Epithelial cell of prostate (primary cell): Measurements from ENCODE around the gene SGCE.
A peak's percentile ranks its signal among the peaks of the same experiment; 100 is the strongest.

Experiments used
- DNase-seq: peaks from one replicate; pipeline ENCODE4 v3.0.0-alpha.2; 2011; ENCODE audit warnings: low read depth, low spot score
- H3K27ac ChIP-seq: fragments of 450-650 bp; 2 replicates; pipeline ENCODE4 v1.5.1; 2017; ENCODE audit warnings: mild to moderate bottlenecking

Gene SGCE

DNA sequence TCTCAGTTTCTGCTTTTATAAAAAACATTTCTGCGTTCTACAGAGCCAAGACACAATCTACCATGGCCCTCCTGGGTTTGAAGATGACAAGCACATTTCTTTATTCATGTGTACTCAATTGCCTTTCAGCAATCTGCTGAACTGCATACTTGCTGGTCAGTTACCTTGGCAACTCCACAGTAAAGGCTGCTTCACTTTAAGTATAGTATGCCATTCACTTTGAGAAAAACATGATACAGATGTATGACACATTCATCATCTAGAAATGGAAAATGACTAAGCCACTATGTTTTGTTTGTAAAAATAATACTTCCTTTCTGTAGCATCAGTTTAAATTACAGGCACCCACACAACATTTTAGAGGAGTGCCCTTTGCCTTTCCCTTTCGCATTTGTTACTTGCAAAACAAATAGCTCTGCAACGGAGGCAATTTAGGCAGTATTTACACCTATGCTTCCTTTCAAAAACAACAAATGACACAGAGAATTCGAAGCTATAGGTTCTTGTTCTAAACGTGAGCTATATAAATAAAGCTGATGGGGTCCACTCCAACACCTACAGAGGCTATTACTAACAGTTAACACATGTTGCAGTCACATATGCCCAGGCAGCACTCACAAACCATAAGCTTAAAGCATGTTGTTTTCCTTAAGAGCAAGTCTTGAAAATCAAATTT is 23.5 kb downstream of the SGCE start:
- peak; percentile 46 for DNase-seq
- no peak overlapping the region for H3K27ac ChIP-seq

DNA sequence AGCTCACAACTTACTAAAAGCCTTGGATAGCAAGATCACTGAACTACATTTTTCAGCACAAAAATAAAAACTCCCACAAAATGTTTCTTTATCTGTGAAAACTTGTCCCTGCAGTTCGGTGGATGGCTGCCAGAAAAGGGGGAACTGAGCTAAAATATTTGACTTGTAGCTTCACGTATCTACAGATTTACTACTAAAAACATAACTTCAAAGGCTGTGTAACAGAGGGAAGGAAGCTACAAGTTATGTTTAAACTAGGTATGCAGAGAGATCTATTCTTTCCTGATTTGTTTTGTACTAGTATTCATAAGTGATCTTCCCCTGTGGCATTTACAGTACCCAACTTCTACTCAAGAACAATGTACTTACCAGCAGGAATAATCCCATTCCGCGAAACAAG is 25.1 kb downstream of the SGCE start:
- no peak for DNase-seq

DNA sequence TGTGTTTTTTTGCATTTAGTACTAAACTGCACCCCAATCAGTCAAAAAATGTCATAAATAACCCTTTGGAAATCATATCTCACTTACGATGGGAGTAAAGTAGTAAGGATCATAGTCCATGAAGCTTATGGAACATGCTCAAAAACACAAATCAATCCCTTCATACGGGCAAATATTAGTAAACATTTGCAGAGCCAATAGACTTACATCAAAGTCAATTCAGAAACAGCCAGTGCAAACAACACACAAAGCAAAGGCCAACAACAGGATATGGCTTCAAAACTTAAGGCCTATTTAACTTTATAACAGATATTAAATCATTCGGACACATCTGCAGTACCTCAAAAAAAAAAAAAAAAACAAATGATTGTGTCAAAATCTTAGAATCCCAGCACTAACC is 32.1 kb downstream of the SGCE start:
- no peak for DNase-seq
- no peak overlapping the region for H3K27ac ChIP-seq

More for the DNA sequence above, 25.1 kb downstream of the SGCE start:
- no peak overlapping the region for H3K27ac ChIP-seq

DNA sequence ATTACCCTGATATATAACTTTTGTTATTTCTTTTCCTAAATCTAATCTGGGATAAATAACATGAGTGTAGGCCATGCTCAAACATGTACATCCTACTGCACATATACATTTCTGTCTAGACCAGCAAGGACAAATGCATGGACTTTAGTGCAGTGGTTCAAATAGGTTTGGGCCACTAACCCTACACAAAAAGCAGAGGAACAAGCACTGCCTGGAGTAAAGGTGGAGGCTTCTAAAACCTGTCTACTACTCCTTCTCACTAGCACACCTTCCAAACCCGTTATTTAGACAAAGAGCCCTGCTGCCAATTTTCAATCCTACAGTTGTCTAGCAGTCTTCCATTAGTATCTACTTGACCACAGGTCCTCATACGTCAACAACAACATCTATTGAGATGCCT is 34.8 kb downstream of the SGCE start:
- no peak overlapping the region for H3K27ac ChIP-seq
- DNase-seq: no peak

DNA sequence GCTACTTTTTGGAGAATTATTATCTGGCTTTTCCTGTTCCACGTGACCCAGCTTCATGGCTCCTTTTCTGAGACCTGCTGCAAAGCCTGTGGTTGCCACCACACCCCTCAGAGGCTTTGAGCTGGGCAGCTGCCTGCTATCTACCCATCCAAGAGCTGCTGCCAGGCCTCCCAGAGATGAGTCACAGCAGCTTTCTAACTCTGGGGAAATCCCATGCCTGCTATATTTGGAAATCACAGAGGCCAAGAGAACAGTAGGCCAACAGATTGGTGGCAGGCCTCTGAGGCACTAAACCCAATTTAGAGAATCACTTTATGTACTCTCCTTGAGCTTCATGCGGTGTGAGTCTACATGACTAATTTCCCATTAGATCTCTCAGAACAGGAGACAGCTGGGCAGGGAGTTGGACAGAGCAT is 35.2 kb downstream of the SGCE start:
- peak; percentile 82 for DNase-seq
- H3K27ac ChIP-seq: no peak overlapping the region

DNA sequence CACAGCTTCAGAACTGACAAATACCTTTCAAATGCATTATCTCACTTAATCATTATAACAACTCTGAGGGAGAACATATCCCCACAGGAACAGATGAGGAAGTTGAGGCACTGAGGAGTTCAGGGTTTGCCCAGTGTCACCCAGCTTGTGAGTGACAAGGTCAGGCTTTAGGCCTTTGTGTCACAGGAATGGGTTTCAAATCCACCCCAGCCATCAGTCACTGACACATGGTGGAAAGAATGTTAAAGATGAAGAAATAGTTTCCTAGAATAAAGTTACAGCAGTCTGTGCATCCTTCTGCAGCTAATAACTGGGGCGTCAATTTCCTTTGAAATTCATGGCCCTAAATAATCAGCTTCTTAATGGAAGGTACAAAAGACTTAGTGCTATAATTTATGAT is 37.8 kb downstream of the SGCE start:
- H3K27ac ChIP-seq: no peak overlapping the region
- no peak for DNase-seq

DNA sequence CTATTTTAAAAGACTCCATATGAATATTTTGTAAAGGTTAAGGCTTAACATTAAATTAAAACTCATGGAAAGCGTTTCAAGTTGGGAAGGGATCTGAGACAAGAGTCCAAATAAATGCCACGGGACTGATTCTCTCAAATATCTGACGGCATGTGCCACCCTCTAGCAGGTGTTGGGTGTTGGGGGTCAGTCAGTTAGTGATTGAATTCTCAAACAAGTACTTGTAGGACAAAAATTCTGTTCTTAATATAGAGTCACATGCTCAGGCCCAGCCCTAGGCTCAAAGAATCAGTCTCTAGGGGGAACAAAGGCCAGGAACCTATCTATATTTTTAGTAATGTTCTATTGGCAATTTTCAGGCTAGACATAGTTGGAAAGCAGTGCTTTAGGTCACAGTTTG is 39.1 kb downstream of the SGCE start:
- DNase-seq: no peak
- H3K27ac ChIP-seq: no peak overlapping the region

DNA sequence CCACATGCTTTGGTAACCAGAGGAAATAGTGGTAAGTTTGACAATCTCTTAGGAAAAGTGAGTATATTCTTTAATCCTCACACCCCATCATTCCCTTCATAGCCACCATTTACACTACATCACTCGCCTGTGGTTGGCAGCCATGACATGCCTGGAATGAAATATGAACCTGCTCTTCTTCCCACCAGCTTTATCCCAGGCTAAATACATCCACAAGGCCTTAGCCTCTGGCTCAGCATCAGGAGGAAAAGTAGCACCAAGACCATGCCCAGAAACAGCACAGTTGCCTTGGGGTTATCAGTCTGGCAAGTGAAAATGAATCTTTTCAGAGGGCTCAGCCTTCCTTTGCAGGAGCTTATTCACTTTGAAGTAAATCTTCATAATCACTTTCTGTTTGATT is 40.3 kb downstream of the SGCE start:
- no peak for DNase-seq

DNA sequence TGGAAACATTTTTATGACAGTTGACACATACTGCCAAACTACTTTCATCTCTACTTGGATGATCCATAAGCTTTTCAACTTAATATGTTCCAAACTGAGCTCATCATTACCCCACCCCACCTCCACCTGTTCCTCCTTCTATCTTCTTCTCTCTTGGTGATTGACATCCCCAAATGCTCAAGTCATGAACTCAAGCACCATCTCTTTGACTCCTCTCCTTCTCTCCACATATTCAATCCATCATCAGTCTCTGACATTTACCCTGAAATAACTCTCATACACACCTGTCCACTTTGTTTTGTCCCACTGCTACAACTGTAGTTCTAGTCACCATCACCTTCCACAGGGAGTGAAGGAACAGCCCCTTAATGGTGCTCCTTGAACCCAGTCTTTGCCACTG is 43.3 kb downstream of the SGCE start:
- no peak overlapping the region for H3K27ac ChIP-seq
- DNase-seq: no peak

More for the DNA sequence above, 40.3 kb downstream of the SGCE start:
- no peak overlapping the region for H3K27ac ChIP-seq

DNA sequence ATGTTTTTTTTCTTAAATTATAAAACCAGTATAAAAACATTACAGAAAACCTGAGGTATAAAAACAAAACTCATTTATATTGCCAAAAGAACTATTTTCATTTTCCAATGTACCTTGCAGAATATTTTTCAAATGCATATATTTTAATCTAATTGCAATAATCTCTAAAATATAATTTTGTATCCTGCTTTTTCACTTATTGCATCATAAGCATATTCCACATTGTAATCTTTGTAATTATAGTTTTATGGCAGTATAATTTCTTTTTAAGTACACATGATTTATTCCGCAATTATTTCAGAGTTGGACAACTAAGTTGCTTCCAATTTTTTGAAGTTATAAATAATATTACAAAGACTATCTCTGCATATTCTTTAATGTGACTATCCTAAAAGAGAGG is 43.7 kb downstream of the SGCE start:
- DNase-seq: no peak
- H3K27ac ChIP-seq: no peak overlapping the region

DNA sequence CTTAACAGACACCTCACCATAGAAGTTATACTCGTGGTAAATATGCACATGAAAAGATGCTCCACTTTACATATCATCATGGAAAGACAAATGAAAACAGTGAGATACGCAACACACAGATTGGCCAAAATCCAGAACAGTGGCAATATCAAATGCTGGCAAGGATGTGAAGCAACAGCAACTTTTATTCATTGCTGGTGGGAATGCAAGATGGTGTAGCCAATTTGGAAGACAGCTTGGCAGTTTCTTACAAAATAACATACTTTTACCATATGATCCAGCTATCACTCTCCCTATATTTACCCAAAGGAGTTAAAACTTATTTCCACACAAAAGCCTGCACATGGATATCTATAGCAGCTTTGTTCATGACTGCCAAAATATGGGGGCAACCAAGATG is 46.4 kb downstream of the SGCE start:
- no peak for DNase-seq
- no peak overlapping the region for H3K27ac ChIP-seq

DNA sequence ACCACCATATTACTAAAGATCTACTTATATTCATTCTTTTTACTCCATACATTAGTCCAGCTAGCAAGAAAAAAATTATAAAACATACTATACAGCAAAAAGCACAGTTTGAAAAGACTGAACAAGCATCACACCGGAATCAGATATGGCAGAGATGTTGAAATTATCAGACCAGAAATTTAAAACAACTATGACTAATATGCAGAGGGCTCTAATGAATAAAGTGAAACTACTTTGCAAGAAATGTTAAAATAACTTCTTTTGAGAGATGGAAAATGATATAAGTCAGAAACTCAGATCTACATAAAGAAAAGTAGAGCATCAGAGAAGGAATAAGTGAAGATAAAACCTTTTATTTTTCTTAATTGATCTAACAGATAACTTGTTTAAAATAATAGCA is 50.9 kb downstream of the SGCE start:
- H3K27ac ChIP-seq: no peak overlapping the region
- no peak for DNase-seq

DNA sequence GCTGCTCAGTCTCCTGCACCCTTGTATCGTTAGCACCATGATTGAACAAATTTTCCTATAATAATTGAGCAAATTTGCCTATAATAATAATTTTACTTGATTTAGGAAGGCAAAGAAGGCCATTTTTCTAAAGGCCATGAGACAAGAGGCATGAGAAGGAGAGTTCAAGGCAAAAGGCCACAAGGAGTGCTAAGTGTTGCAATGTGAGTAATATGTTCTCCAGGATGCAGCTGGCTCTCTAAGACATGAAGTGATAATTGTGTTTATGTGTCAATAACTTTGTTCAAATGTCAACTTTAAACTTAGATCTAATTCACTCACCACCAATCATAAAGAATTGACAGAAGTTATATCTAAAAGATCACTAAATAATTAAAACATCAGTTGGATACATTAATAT is 53.8 kb downstream of the SGCE start:
- no peak overlapping the region for H3K27ac ChIP-seq
- no peak for DNase-seq

DNA sequence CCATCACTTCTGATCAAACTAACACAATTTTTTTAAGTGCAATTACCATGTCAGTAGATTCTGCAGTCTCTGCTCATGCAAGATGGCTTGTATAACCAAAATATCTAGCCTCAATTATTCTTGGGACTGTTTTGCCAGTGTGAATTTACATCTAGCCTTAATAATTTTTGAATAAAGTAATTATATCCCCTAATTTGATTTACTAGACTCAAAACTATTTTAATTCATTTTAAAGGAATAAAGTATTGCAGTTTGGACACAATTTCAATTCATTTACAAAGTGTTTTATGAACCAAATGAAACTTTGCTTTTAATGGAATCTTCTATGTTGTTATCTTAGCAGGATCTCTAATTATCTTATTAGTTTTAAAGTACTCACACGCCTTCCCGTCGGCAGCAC is 55.7 kb downstream of the SGCE start:
- H3K27ac ChIP-seq: no peak overlapping the region

DNA sequence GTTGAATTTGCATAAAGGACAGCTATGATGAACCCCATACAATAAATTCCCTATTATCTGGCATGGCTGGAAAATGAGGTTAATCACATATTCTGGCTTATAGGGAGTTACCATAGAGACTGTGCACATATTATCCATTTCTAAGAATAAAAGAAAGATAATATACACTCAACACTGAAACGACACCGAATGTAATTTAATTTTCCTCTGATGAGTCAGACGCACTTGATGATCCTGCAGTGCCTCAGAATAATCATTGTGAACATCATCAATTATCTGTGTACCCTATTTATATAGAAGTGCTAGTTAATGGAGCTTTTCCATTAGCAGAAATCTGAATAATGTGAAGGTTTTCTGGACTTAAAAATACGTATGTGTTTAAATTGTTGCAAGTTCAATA is 60.2 kb downstream of the SGCE start:
- no peak overlapping the region for H3K27ac ChIP-seq
- no peak for DNase-seq

More for the DNA sequence above, 55.7 kb downstream of the SGCE start:
- DNase-seq: no peak

DNA sequence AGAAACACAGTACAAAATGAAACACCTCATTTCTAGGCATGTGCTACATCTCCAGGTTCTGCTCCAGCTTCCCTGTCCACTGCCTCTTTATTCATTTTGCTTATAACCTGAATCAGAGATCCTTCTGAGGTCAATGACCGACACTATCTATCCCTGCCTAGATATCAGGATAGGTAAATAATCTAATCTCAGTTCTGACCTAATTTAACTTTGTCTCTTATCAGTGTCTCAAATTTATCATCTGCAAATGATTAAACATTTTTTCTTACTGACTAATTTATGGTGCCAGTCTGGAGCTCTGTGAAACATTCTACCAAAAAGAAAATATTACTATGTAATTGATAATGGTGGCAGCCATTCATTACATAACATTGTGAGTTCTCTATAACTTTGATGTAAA is 61.1 kb downstream of the SGCE start:
- no peak overlapping the region for H3K27ac ChIP-seq
- no peak for DNase-seq

DNA sequence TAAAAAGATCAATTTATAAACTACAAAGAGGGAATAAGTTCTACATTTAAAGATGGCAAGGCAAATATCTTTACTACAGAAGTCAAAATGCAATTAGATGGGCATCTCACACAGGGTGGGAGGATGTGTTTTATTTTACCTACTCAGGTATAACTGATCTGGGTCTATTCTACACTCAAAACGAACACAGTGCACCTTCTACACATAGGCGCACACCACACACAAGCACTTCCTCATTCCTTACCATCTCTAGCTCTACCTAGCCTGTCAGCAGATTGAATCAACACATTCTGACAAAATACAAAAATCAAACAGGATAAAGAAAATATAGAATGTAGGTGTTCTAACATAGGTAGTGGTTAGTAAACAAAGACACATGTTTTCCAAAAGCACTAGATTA is 64.8 kb downstream of the SGCE start:
- no peak for DNase-seq
- no peak overlapping the region for H3K27ac ChIP-seq

DNA sequence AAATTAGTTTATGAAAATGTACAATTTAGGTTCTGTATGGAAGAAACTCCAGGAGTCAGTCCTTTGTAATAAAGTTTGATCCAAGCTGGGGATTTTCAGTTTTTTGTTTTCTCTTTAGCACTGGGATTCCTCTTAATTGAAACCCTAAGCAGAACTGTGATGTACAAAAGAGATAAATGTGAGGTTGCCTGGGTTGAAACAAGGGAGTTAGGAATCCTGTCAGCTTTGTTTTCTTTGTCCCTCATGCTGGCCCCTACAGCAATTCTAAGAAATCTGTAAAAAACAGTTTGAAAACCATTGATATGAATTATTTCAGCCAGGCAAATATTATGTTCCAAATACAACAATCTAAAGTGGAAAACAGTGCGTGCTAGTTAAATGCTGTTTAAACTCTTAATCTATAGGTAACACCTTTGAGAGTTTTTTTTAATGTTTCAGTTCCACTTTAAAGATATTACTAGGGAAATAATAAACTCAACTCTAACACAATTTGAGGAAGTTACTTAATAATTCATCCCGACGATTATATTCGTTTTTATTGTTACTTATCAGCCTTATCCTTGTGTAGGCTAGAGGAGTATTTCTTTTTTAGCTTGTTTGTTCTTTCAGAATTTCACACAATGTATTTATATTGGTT is 65.3 kb downstream of the SGCE start:
- DNase-seq: no peak
- no peak overlapping the region for H3K27ac ChIP-seq

DNA sequence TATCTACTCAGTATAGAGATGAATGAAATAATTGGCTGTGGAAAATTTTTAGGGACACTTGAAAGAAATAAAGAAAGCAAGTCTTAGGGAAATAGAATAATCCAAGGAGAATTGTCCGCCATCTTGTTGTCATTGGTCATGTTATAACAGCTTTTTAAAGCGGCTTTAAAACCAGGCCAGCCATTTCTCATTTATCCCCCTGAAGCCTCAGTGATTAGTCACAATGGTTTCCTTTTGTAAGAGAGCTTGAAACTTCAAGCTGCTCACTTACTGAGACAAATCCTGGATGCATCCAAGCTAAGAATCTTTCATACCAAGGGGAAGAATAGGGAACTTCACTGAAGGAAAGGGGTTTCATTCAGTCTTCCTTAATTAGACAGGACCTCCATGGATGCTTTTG is 67.9 kb downstream of the SGCE start:
- no peak for DNase-seq
- no peak overlapping the region for H3K27ac ChIP-seq

DNA sequence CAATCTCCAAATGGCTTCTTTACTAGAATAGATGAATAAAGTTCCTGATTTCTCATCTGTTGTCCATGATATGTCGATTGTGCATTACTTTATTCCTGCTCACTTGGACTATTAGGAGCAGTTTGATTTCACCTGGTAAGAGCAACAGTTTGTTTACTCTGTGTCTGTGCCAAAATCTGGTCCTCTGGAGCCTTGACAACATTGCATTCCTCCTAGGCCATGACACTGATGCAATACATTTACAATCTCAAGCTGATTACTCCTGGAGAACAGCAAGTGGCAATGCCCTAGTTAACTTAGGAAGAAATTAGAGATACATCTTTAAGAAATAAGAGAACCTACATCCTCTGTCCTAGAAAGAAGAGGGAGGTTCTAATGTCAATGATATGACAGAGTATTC is 71.8 kb downstream of the SGCE start:
- no peak overlapping the region for H3K27ac ChIP-seq
- DNase-seq: no peak

DNA sequence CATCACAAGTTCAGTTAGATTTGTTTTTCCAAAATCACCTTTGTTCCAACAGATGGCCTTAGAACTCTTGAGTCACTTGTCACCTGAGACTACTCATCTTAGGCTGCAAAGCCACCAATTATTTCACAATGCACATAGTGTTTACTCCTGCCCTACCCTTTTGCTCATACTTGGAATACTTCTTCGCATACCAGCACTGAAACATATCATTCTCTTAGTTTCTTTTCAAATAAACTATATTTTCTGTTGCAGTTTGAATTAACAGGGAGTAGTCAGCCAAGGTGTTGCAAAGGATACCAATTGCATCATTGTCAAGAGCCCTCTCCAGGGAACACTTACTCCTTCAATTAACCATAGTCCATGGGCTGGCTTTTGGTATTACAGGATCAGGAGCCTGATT is 75.3 kb downstream of the SGCE start:
- H3K27ac ChIP-seq: peak overlapping the region; percentile 59
- DNase-seq: peak; percentile 12

DNA sequence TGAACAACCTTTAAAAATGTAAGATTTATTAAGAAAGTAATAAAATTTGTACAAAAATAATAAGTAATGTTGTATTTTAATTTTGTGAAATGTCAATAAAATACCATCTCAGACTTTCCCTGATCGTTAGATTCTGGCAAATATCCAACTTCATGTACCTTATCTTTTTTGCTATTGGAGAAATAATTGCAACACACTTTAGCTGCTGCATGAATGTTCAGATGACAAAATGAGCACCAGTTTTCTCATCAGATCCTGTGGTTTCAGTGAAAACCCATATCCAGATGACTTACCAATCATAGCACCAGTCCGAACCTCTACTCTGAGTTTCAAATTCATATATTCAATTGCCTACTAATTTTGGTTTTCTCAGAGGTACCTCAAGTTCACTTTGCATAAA is 76.5 kb downstream of the SGCE start:
- H3K27ac ChIP-seq: peak overlapping the region; percentile 59
- DNase-seq: no peak
